ENCODE measurements around the gene SLC23A2. TPM values are rescaled to one million over a fixed set of nuclear protein-coding genes. Genes with fewer than 3 reads are reported as not detected.
"Not testable (repeated sequence)": the region's sequence is repeated elsewhere in the genome, so short reads cannot be mapped to it uniquely, and the experiment has no call there.

The SLC23A2 gene
- total and polyA plus RNA-seq, 7 donors = 0.60 to 15.2 (median 10.9) TPM

DNA sequence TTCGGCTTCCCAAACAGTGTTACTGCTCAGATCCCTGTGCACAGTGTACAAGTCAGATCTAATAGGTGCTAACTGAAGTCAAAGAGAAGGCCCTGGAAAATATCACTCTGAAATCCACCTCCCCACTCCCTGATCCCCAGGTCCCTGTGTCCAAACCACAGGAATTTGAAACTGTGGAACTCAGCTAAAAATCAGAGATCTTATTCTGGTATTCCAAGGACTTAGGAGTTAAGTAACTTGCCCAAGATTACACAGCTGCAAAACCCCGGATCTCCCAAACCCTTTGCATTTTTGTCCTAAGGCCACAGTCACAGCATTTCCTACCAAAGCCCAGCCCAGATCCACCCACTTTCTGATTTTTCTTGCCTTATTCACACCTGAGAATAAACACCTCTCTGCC lies 32.3 kb upstream of the SLC23A2 start:
- Histone ChIP-seq H3K4me1 (no peaks in the 10 kb centered on the region), H3K36me3 (no peaks in the 10 kb centered on the region), H3K9me3 (no peaks in the 10 kb centered on the region), H3K4me3 (no peak overlapping the region), H3K27ac (no peak overlapping the region), H3K27me3 (no peaks in the 10 kb centered on the region)
- TF ChIP-seq POLR2AphosphoS5 (IDR thresholded peaks at IDR 0.05) = no peak
- no peak for TF ChIP-seq CTCF (IDR thresholded peaks at IDR 0.05)
- TF ChIP-seq EP300 (IDR thresholded peaks at IDR 0.05) = no peak
- no peak for TF ChIP-seq POLR2A (IDR thresholded peaks at IDR 0.05)
- intact Hi-C loops (cut with DNase I) = no loop called here
- WGBS, 2 donors = 67 to 71% methylated on average over 2 of the region's 2 CpGs
- DNase-seq = no peak

GRCh38 chr20:5031701-5032100 lies 30.4 kb upstream of the SLC23A2 start:
- H3K27ac ChIP-seq; H3K9me3 ChIP-seq; H3K27me3 ChIP-seq; intact Hi-C loops (cut with DNase I); H3K4me3 ChIP-seq; H3K36me3 ChIP-seq; DNase-seq; H3K4me1 ChIP-seq: not testable (repeated sequence)
- 92 to 93% methylated on average over 10 of the region's 10 CpGs for WGBS, 2 donors

DNA sequence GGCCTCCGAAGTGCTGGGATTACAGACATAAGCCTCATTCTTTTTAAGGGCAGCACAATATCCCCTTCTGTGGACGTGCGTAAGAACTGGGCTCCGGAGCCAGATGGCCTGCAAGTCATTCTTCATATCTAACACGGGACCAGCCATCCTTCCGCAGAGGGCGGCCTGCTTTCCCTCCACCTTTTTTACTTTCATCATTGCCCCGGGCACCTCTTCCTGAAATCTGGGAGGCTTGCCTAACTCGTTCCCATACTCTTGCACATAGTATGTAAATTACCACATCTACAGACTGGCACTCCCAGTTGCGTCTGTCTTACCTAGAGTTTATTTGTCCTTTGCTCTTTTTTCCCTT lies 29.9 kb upstream of the SLC23A2 start:
- Histone ChIP-seq H3K27ac (no peak overlapping the region), H3K9me3 (no peaks in the 10 kb centered on the region), H3K27me3 (no peaks in the 10 kb centered on the region), H3K36me3 (no peaks in the 10 kb centered on the region), H3K4me3 (no peak overlapping the region), H3K4me1 (no peaks in the 10 kb centered on the region)
- intact Hi-C loops (cut with DNase I) = no loop called here
- no peak for DNase-seq
- TF ChIP-seq POLR2A (IDR thresholded peaks at IDR 0.05) = no peak
- no peak for TF ChIP-seq POLR2AphosphoS5 (IDR thresholded peaks at IDR 0.05)
- no peak for TF ChIP-seq EP300 (IDR thresholded peaks at IDR 0.05)
- no peak for TF ChIP-seq CTCF (IDR thresholded peaks at IDR 0.05)
- WGBS, 2 donors = 75 to 85% methylated on average over 10 of the region's 10 CpGs

GRCh38 chr20:5030348-5031205 lies 29.3 kb upstream of the SLC23A2 start:
- intact Hi-C loops (cut with DNase I) = no loop called here
- Histone ChIP-seq H3K36me3 (no peaks in the 10 kb centered on the region), H3K4me3 (no peak overlapping the region), H3K9me3 (no peaks in the 10 kb centered on the region), H3K27ac (no peak overlapping the region), H3K4me1 (no peaks in the 10 kb centered on the region), H3K27me3 (no peaks in the 10 kb centered on the region)
- TF ChIP-seq POLR2A (IDR thresholded peaks at IDR 0.05) = no peak
- no peak for TF ChIP-seq CTCF (IDR thresholded peaks at IDR 0.05)
- TF ChIP-seq POLR2AphosphoS5 (IDR thresholded peaks at IDR 0.05) = no peak
- no peak for TF ChIP-seq EP300 (IDR thresholded peaks at IDR 0.05)
- 79 to 84% methylated on average over 10 of the region's 10 CpGs for WGBS, 2 donors
- DNase-seq = no peak

DNA sequence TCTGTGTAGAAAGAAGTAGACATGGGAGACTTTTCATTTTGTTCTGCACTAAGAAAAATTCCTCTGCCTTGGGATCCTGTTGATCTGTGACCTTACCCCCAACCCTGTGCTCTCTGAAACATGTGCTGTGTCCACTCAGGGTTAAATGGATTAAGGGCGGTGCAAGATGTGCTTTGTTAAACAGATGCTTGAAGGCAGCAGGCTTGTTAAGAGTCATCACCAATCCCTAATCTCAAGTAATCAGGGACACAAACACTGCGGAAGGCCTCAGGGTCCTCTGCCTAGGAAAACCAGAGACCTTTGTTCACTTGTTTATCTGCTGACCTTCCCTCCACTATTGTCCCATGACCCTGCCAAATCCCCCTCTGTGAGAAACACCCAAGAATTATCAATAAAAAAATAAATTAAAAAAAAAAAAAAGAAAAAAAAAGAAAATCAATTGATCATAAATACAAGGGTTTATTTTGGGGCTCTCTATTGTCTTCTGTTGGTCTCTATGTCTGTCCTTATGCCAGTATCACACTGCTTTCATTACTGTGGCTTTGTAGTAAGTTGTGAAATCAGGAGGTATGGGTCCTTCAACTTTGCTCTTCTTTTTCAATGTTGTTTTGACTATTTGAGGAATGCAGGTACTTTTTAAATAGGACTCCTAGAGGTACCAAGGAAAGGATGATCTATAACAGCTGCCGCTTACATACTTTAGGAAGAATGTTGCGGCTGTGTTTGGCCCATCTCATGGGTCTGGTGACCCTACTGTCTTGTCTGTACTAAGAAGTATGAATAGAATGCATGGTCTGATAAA lies 27.1 kb upstream of the SLC23A2 start:
- H3K9me3 ChIP-seq; H3K4me3 ChIP-seq; H3K27ac ChIP-seq; DNase-seq; H3K36me3 ChIP-seq; intact Hi-C loops (cut with DNase I); H3K27me3 ChIP-seq; H3K4me1 ChIP-seq: not testable (repeated sequence)
- WGBS, 2 donors = 96 to 98% methylated on average over 4 of the region's 4 CpGs

All from sigmoid colon (tissue), 7 donors.